Astrocyte (in vitro differentiated cells and primary cell): ENCODE data around the gene RALGAPB. TPM values are rescaled to one million over a fixed set of nuclear protein-coding genes. Genes with fewer than 3 reads are reported as not detected.

Source experiments
- DNase-seq: peaks from one replicate; pipeline ENCODE4 v3.0.0-alpha.2; 2010; ENCODE audit warnings: low read depth
- FAIRE-seq: peaks from 2 replicates; lab custom pipeline; 2011; peaks lifted over from hg19 to GRCh38; lab: Jason Lieb, UNC
- H2AFZ ChIP-seq: 2 replicates; pipeline ENCODE4 v1.6.0; 2012; ENCODE audit warnings: low read depth, low read length, inconsistent platforms
- H3K27ac ChIP-seq: 2 replicates; pipeline ENCODE4 v1.5.1; 2011; ENCODE audit warnings: low read depth, low read length, inconsistent platforms
- H3K27me3 ChIP-seq: 2 replicates; pipeline ENCODE4 v1.6.0; 2011; ENCODE audit warnings: low read length, inconsistent platforms; ENCODE audit not compliant: insufficient read depth
- H3K36me3 ChIP-seq: 2 replicates; pipeline ENCODE4 v1.5.1; 2011; ENCODE audit warnings: low read length, inconsistent platforms; ENCODE audit not compliant: insufficient read depth
- H3K4me1 ChIP-seq: 2 replicates; pipeline ENCODE4 v1.5.1; 2011; ENCODE audit warnings: low read length, inconsistent platforms; ENCODE audit not compliant: insufficient read depth
- H3K4me2 ChIP-seq: 2 replicates; pipeline ENCODE4 v1.6.0; 2012; ENCODE audit warnings: low read length, inconsistent platforms
- H3K4me3 ChIP-seq: 2 replicates; pipeline ENCODE4 v1.5.1; 2011; ENCODE audit warnings: low read depth, mild to moderate bottlenecking, low read length, inconsistent platforms; ENCODE audit not compliant: insufficient read depth
- H3K79me2 ChIP-seq: 2 replicates; pipeline ENCODE4 v1.6.0; 2012; ENCODE audit warnings: mild to moderate bottlenecking, low read length, inconsistent platforms; ENCODE audit not compliant: insufficient read depth
- H3K9ac ChIP-seq: 2 replicates; pipeline ENCODE4 v1.6.0; 2012; ENCODE audit warnings: mild to moderate bottlenecking, low read length, inconsistent platforms
- H3K9me3 ChIP-seq: 2 replicates; pipeline ENCODE4 v1.5.1; 2012; ENCODE audit warnings: low read depth, mild to moderate bottlenecking, low read length, inconsistent platforms; ENCODE audit not compliant: insufficient read depth
- H4K20me1 ChIP-seq: 2 replicates; pipeline ENCODE4 v1.6.0; 2012; ENCODE audit warnings: low read length, inconsistent platforms; ENCODE audit not compliant: insufficient read depth
- H3K27ac Mint-ChIP-seq: one replicate; pipeline ENCODE4 v1.8.0; 2021; ENCODE audit warnings: mild to moderate bottlenecking, mixed read lengths; ENCODE audit not compliant: unreplicated experiment
- H3K27me3 Mint-ChIP-seq: one replicate; pipeline ENCODE4 v1.8.0; 2021; ENCODE audit warnings: low read depth, mixed read lengths; ENCODE audit not compliant: unreplicated experiment
- H3K36me3 Mint-ChIP-seq: one replicate; pipeline ENCODE4 v1.8.0; 2021; ENCODE audit warnings: low read depth, mixed read lengths; ENCODE audit not compliant: unreplicated experiment
- H3K4me1 Mint-ChIP-seq: one replicate; pipeline ENCODE4 v1.8.0; 2021; ENCODE audit warnings: low read depth, mixed read lengths; ENCODE audit not compliant: unreplicated experiment
- H3K4me3 Mint-ChIP-seq: one replicate; pipeline ENCODE4 v1.8.0; 2021; ENCODE audit warnings: mild to moderate bottlenecking, moderate library complexity, mixed read lengths; ENCODE audit not compliant: unreplicated experiment
- H3K9me3 Mint-ChIP-seq: one replicate; pipeline ENCODE4 v1.8.0; 2021; ENCODE audit warnings: mild to moderate bottlenecking, mixed read lengths; ENCODE audit not compliant: unreplicated experiment
- CTCF ChIP-seq: IDR thresholded peaks from 2 replicates; pipeline ENCODE4 v1.5.1; 2011; ENCODE audit warnings: low read depth, mild to moderate bottlenecking, inconsistent platforms, low read length, moderate library complexity; ENCODE audit not compliant: insufficient read depth
- EZH2 ChIP-seq: IDR thresholded peaks from 2 replicates; pipeline ENCODE4 v1.6.1; 2012; ENCODE audit warnings: mild to moderate bottlenecking, low read length, inconsistent platforms; ENCODE audit not compliant: insufficient read depth
- total RNA-seq: library from RNA; stranded (reverse); gene quantifications from 2 replicates; pipeline ENCODE4 v1.2.1, GENCODE V29; 2021

The RALGAPB gene
- total RNA-seq, 1 donor from 2014 or later, result 40.2 TPM

GRCh38 chr20:38573413-38573812 lies 100.8 kb downstream of the RALGAPB start:
- H3K9ac ChIP-seq, result no peak overlapping the region
- DNase-seq (no peak), FAIRE-seq (no peak)
- H3K79me2 ChIP-seq, result no peaks in the 10 kb centered on the region
- H3K36me3 ChIP-seq, result peaks cover 34% of the 10 kb centered on the region
- peaks cover 3% of the 10 kb centered on the region for H4K20me1 ChIP-seq
- no peak overlapping the region for H3K27ac Mint-ChIP-seq
- H3K4me3 ChIP-seq, result no peak overlapping the region
- H3K9me3 ChIP-seq, result no peaks in the 10 kb centered on the region
- H3K27me3 ChIP-seq, result no peaks in the 10 kb centered on the region
- no peaks in the 10 kb centered on the region for H3K27me3 Mint-ChIP-seq
- H3K4me2 ChIP-seq, result no peak overlapping the region
- TF ChIP-seq EZH2, result no peak
- no peak overlapping the region for H3K27ac ChIP-seq
- no peaks in the 10 kb centered on the region for H3K4me1 ChIP-seq
- H3K36me3 Mint-ChIP-seq, result peaks cover 7% of the 10 kb centered on the region
- H3K4me1 Mint-ChIP-seq, result no peaks in the 10 kb centered on the region
- H2AFZ ChIP-seq, result no peak overlapping the region
- no peaks in the 10 kb centered on the region for H3K9me3 Mint-ChIP-seq
- H3K4me3 Mint-ChIP-seq, result no peak overlapping the region

DNA sequence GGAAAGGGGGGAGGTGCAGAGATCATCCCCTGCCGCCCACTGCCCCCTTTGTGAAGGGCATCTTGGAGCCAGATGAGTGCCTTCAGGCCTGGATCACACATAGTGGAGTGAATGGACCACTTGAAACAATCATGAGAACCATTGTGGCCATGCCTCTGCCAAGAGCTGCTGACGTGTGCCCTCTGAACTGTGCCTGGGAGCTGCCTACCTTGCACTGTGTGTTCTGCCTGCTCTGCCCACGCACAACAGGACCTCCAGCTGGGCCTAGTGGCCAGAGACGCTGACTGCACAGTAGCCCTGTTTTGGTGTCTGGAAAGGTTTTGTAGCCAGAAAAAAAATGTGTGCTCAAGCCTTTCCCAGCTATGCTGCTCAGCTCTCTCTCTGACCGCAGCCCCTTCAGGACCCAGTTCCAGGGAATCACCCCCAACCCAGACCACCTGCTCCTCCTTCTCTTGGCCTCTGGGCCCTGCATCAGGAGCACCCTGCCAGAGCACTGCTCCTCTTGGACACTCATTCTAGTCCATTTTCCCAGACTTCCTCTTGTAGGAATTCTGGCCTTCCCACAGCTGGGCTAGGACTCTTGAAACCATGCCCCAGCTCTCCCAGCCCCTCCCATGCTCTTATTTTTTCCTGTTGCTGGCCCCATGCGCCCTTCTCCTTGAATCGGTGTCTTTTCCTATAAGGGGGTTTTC lies 106.7 kb downstream of the RALGAPB start:
- peaks cover 17% of the 10 kb centered on the region for H3K4me1 Mint-ChIP-seq
- peaks cover 2% of the 10 kb centered on the region for H3K36me3 Mint-ChIP-seq
- Histone ChIP-seq H3K9ac (no peak overlapping the region), H3K27me3 (peaks cover 4% of the 10 kb centered on the region), H3K4me1 (no peaks in the 10 kb centered on the region), H3K4me3 (no peak overlapping the region), H4K20me1 (no peaks in the 10 kb centered on the region), H3K9me3 (no peaks in the 10 kb centered on the region), H3K36me3 (peaks cover 13% of the 10 kb centered on the region), H3K27ac (no peak overlapping the region), H3K79me2 (no peaks in the 10 kb centered on the region), H3K4me2 (no peak overlapping the region), H2AFZ (no peak overlapping the region)
- H3K27ac Mint-ChIP-seq, result no peak overlapping the region
- H3K4me3 Mint-ChIP-seq, result no peak overlapping the region
- no peaks in the 10 kb centered on the region for H3K9me3 Mint-ChIP-seq
- TF ChIP-seq EZH2 (no peak), CTCF (no peak)
- no peak for FAIRE-seq
- peaks cover 3% of the 10 kb centered on the region for H3K27me3 Mint-ChIP-seq
- no peak for DNase-seq

- peaks cover 4% of the 10 kb centered on the region for H3K27me3 ChIP-seq
- no peaks in the 10 kb centered on the region for H3K9me3 Mint-ChIP-seq
- no peaks in the 10 kb centered on the region for H4K20me1 ChIP-seq
- H3K27ac ChIP-seq, result no peak overlapping the region
- DNase-seq (no peak), FAIRE-seq (no peak)
- no peak overlapping the region for H3K27ac Mint-ChIP-seq
- H3K36me3 Mint-ChIP-seq, result peaks cover 2% of the 10 kb centered on the region
- peaks cover 17% of the 10 kb centered on the region for H3K4me1 Mint-ChIP-seq
- H3K4me3 Mint-ChIP-seq, result no peak overlapping the region
- no peak for TF ChIP-seq CTCF
- TF ChIP-seq EZH2, result no peak
- no peak overlapping the region for H3K4me3 ChIP-seq
- no peaks in the 10 kb centered on the region for H3K4me1 ChIP-seq
- no peak overlapping the region for H2AFZ ChIP-seq
- H3K27me3 Mint-ChIP-seq, result peaks cover 4% of the 10 kb centered on the region
- no peak overlapping the region for H3K4me2 ChIP-seq
- no peak overlapping the region for H3K9ac ChIP-seq
- H3K9me3 ChIP-seq, result no peaks in the 10 kb centered on the region
- no peaks in the 10 kb centered on the region for H3K79me2 ChIP-seq
- peaks cover 8% of the 10 kb centered on the region for H3K36me3 ChIP-seq
Measured at GRCh38 chr20:38579921-38580320, 107.3 kb downstream of the RALGAPB start.
